H1 (cell line): ENCODE data around the gene KLHL24. TPM values are rescaled to one million over a fixed set of nuclear protein-coding genes. Genes with fewer than 3 reads are reported as not detected.

Experiments
- BACH1 ChIP-seq: IDR thresholded peaks from 2 replicates; pipeline ENCODE4 v1.6.1; 2012; ENCODE audit warnings: low read length, improper control_type of control experiment
- CEBPB ChIP-seq: IDR thresholded peaks from 2 replicates; pipeline ENCODE4 v1.6.1; 2012; ENCODE audit warnings: low read depth, low read length
- CHD2 ChIP-seq: IDR thresholded peaks from 2 replicates; pipeline ENCODE4 v1.6.1; 2012; ENCODE audit warnings: low read length, improper control_type of control experiment
- HDAC2 ChIP-seq, 2 experiments: fragments of 300-600 bp in 1 of 2; sonication (generic) in 1 of 2; IDR thresholded peaks; 2 replicates each; pipeline ENCODE4 v1.6.1; 2011 to 2012; ENCODE audit warnings: low read depth in 2 of 2, low read length in 2 of 2, mild to moderate bottlenecking in 2 of 2, moderate library complexity in 2 of 2, borderline replicate concordance in 1 of 2, inconsistent platforms in 1 of 2
- NRF1 ChIP-seq: IDR thresholded peaks from 2 replicates; pipeline ENCODE4 v1.6.1; 2011; ENCODE audit warnings: mild to moderate bottlenecking, low read depth, low read length, improper control_type of control experiment
- POLR2A ChIP-seq, 2 experiments: IDR thresholded peaks; 1 replicate in 1 of 2; 2 replicates in 1 of 2; pipeline ENCODE4 v1.6.1; 2011; ENCODE audit warnings: low read depth in 2 of 2, low read length in 2 of 2, mild to moderate bottlenecking in 2 of 2; ENCODE audit errors: control extremely low read depth in 1 of 2
- POLR2AphosphoS5 ChIP-seq: IDR thresholded peaks from 2 replicates; pipeline ENCODE4 v1.6.1; 2011; ENCODE audit warnings: low read depth, low read length
- SAP30 ChIP-seq: fragments of 300-600 bp; sonication (generic); IDR thresholded peaks from 2 replicates; pipeline ENCODE4 v1.7.1; 2012; ENCODE audit warnings: low read length, moderate library complexity, mild to moderate bottlenecking, inconsistent platforms; ENCODE audit not compliant: insufficient read depth, insufficient replicate concordance
- TBP ChIP-seq: IDR thresholded peaks from 2 replicates; pipeline ENCODE4 v1.6.1; 2011; ENCODE audit warnings: low read depth, low read length, improper control_type of control experiment
- USF2 ChIP-seq: IDR thresholded peaks from 2 replicates; pipeline ENCODE4 v1.6.1; 2011; ENCODE audit warnings: low read length, improper control_type of control experiment
- polyA plus RNA-seq, 7 experiments: library from polyadenylated mRNA; depleted of rRNA in 3 of 7; stranded (reverse) in 5 of 7; unstranded in 2 of 7; fragments of >200 nt in 5 of 7; fragments of 200-250 nt in 2 of 7; gene quantifications; 1 replicate in 5 of 7; 2 replicates in 1 of 7; 4 replicates in 1 of 7; pipeline versions ENCODE4 v1.2.1 to v1.2.3, GENCODE V29; 2011 to 2013; ENCODE audit warnings: missing spikeins in 2 of 7, mixed read lengths in 2 of 7
- total RNA-seq: library from RNA; stranded (reverse); fragmentation: NEBNext Ultra II Directional; extraction: Animal tissue kit (Norgen Biotek cat#: 25700); gene quantifications from 2 replicates; pipeline ENCODE4 v1.2.1, GENCODE V29; 2021
- TF ChIP-seq, protein P1 (sequence below): IDR thresholded peaks from 2 replicates; pipeline ENCODE4 v1.6.1; 2012; ENCODE audit warnings: low read length, inconsistent platforms
- TF ChIP-seq, protein P2 (sequence below): IDR thresholded peaks from 2 replicates; pipeline ENCODE4 v1.6.1; 2012; ENCODE audit warnings: inconsistent platforms

KLHL24 gene
- total and polyA plus RNA-seq, 2 of the 8 experiments (the other 6 are each of a cell fraction or from before 2014, with no cell fraction given): 12.5 to 36.2 TPM

DNA sequence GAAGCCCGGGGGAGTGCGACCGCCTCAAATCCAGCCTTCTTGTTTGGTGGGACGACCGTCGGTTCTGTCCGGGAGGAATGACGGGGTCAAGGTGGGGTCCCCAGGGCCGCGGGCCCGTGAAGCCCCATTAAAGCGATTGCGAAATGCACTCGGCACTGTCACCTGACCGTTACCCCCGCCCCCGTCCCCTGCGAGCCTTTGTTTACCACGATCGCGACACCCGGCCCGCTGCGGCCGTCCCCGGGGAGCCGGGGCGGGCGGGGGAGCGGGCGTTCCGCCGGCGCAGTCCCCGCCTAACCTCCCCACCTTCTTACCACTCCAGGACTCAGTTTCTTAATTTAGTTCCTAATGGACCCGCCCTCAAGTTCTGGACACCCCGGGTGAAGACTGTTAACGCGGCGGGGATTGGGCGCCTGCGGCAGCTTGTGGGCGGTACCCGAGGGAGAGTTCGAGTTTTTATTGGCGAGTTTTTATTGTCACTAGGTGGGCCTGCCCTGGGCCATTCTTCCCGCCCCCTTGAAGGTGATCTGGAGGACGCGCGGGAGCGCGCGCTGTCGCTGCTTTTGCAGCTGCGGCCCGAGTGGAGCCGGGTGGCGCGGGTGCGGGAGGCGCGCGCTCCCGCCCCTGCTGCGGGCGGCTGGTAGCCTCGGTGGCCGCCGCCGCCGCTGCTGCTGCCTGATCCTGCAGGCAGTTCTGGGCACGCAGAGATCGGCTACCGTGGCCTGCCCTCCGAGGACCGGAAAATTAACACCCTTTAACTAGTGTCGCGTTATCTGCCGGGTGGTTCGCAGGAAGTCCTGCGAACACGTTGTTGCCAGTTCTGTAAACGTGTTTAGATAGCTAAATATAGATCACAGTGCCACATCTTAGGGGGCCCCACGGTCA, 1.0 kb downstream of the KLHL24 start (continued):
- TF ChIP-seq TBP (0 out of 2 replicates have a peak, but pooled peaks have one; percentile 16), POLR2AphosphoS5 (peak; percentile 54), USF2 (peak; percentile 66), CEBPB (peak; percentile 99), NRF1 (no peak), CHD2 (0 out of 2 replicates have a peak, but pooled peaks have one; percentile 42), SAP30 (no peak), POLR2A (IDR thresholded peaks at IDR 0.05; ENCODE audit: control extremely low read depth in 1 of 2, low read depth in 2 of 2, low read length in 2 of 2) (peak; percentile 60 to 63), HDAC2 (IDR thresholded peaks at IDR 0.05; ENCODE audit: borderline replicate concordance in 1 of 2, low read depth in 2 of 2, low read length in 2 of 2) (0 out of 4 replicates have a peak, but pooled peaks of 1 of the 2 experiments have one; percentile 62), BACH1 (peak; percentile 48; the same call in 1 of the 2 replicates)
- TF ChIP-seq, protein P1, sequence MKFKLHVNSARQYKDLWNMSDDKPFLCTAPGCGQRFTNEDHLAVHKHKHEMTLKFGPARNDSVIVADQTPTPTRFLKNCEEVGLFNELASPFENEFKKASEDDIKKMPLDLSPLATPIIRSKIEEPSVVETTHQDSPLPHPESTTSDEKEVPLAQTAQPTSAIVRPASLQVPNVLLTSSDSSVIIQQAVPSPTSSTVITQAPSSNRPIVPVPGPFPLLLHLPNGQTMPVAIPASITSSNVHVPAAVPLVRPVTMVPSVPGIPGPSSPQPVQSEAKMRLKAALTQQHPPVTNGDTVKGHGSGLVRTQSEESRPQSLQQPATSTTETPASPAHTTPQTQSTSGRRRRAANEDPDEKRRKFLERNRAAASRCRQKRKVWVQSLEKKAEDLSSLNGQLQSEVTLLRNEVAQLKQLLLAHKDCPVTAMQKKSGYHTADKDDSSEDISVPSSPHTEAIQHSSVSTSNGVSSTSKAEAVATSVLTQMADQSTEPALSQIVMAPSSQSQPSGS: 0 out of 2 replicates have a peak, but pooled peaks have one; percentile 16
- TF ChIP-seq, protein P2, sequence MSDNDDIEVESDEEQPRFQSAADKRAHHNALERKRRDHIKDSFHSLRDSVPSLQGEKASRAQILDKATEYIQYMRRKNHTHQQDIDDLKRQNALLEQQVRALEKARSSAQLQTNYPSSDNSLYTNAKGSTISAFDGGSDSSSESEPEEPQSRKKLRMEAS: peak; percentile 46; the same call in 1 of the 2 replicates
